ENCODE measurements around the gene KIF4A.

KIF4A gene

GRCh38 chrX:70411475-70411874 is 121.6 kb downstream of the KIF4A start:
- Histone ChIP-seq H3K27me3 (replicated peaks) (no peaks in the 10 kb centered on the region), H3K36me3 (replicated peaks) (no peaks in the 10 kb centered on the region), H3K27ac (no peak overlapping the region), H3K4me3 (ENCODE audit: low read depth, low read length) (no peak overlapping the region)
- in situ Hi-C loops (cut with HindIII; ENCODE audit: low pct_ligation_motif_present, low sequenced_read_pairs) = no loop called here
- DNase-seq = no peak
- TF ChIP-seq CTCF (IDR thresholded peaks at IDR 0.05; ENCODE audit: low read depth, low read length, missing control alignments) = no peak

- Histone ChIP-seq H3K27me3 (replicated peaks) (no peaks in the 10 kb centered on the region), H3K36me3 (replicated peaks) (no peaks in the 10 kb centered on the region), H3K27ac (no peak overlapping the region), H3K4me3 (ENCODE audit: low read depth, low read length) (no peak overlapping the region)
- DNase-seq = no peak
- in situ Hi-C loops (cut with HindIII; ENCODE audit: low pct_ligation_motif_present, low sequenced_read_pairs) = no loop called here
- no peak for TF ChIP-seq CTCF (IDR thresholded peaks at IDR 0.05; ENCODE audit: low read depth, low read length, missing control alignments)
Observed at GRCh38 chrX:70421618-70422017, 131.7 kb downstream of the KIF4A start.

- in situ Hi-C loops (cut with HindIII; ENCODE audit: low pct_ligation_motif_present, low sequenced_read_pairs) = no loop called here
- DNase-seq = no peak
- Histone ChIP-seq H3K4me3 (ENCODE audit: low read depth, low read length) (no peak within 1 kb of the TSS), H3K27ac (no peak within 1 kb of the TSS), H3K36me3 (replicated peaks) (no peaks in the 10 kb centered on the region), H3K27me3 (replicated peaks) (no peaks in the 10 kb centered on the region)
- TF ChIP-seq CTCF (IDR thresholded peaks at IDR 0.05; ENCODE audit: low read depth, low read length, missing control alignments) = peak; percentile 26
Observed at GRCh38 chrX:70422851-70423341, 133.0 kb downstream of the KIF4A start, which contains the start of gene GDPD2. TSS of gene GDPD2 (plus strand) at chrX:70423314. CDS start at chrX:70424985, 1,671 bp downstream.

GRCh38 chrX:70423936-70424675 is 134.2 kb downstream of the KIF4A start:
- in situ Hi-C loops (cut with HindIII; ENCODE audit: low pct_ligation_motif_present, low sequenced_read_pairs) = no loop called here

GRCh38 chrX:70424801-70425200 is 134.9 kb downstream of the KIF4A start:
- Histone ChIP-seq H3K36me3 (replicated peaks) (no peaks in the 10 kb centered on the region), H3K27me3 (replicated peaks) (no peaks in the 10 kb centered on the region), H3K4me3 (ENCODE audit: low read depth, low read length) (no peak overlapping the region), H3K27ac (no peak overlapping the region)
- DNase-seq = no peak
- in situ Hi-C loops (cut with HindIII; ENCODE audit: low pct_ligation_motif_present, low sequenced_read_pairs) = no loop called here
- TF ChIP-seq CTCF (IDR thresholded peaks at IDR 0.05; ENCODE audit: low read depth, low read length, missing control alignments) = no peak

More at GRCh38 chrX:70423936-70424675, 134.2 kb downstream of the KIF4A start:
- no peaks in the 10 kb centered on the region for H3K36me3 ChIP-seq (replicated peaks)
- TF ChIP-seq CTCF (IDR thresholded peaks at IDR 0.05; ENCODE audit: low read depth, low read length, missing control alignments) = no peak
- H3K27ac ChIP-seq = no peak overlapping the region
- no peak for DNase-seq
- no peaks in the 10 kb centered on the region for H3K27me3 ChIP-seq (replicated peaks)
- no peak overlapping the region for H3K4me3 ChIP-seq (ENCODE audit: low read depth, low read length)
